ENCODE data around the gene LRMDA.

GRCh38 chr10:75596930-75597620, 165.7 kb downstream of the LRMDA start:
- no peak for TF ChIP-seq POLR2AphosphoS5 (IDR thresholded peaks at IDR 0.05)
- no peak for TF ChIP-seq EP300 (IDR thresholded peaks at IDR 0.05)
- TF ChIP-seq, protein P1, sequence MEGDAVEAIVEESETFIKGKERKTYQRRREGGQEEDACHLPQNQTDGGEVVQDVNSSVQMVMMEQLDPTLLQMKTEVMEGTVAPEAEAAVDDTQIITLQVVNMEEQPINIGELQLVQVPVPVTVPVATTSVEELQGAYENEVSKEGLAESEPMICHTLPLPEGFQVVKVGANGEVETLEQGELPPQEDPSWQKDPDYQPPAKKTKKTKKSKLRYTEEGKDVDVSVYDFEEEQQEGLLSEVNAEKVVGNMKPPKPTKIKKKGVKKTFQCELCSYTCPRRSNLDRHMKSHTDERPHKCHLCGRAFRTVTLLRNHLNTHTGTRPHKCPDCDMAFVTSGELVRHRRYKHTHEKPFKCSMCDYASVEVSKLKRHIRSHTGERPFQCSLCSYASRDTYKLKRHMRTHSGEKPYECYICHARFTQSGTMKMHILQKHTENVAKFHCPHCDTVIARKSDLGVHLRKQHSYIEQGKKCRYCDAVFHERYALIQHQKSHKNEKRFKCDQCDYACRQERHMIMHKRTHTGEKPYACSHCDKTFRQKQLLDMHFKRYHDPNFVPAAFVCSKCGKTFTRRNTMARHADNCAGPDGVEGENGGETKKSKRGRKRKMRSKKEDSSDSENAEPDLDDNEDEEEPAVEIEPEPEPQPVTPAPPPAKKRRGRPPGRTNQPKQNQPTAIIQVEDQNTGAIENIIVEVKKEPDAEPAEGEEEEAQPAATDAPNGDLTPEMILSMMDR (IDR thresholded peaks at IDR 0.05), result no peak
